Kasumi-1 (cell line): ENCODE data around the gene ZC3H12D.
A peak's percentile ranks its signal among the peaks of the same experiment; 100 is the strongest.

Experiments
- DNase-seq, 2 experiments: peaks; one replicate each; lab custom pipeline; 2025; lab: John Stamatoyannopoulos, UW

The ZC3H12D gene

GRCh38 chr6:149443411-149444181 is 41.2 kb downstream of the ZC3H12D start:
- DNase-seq, result no peak

DNA sequence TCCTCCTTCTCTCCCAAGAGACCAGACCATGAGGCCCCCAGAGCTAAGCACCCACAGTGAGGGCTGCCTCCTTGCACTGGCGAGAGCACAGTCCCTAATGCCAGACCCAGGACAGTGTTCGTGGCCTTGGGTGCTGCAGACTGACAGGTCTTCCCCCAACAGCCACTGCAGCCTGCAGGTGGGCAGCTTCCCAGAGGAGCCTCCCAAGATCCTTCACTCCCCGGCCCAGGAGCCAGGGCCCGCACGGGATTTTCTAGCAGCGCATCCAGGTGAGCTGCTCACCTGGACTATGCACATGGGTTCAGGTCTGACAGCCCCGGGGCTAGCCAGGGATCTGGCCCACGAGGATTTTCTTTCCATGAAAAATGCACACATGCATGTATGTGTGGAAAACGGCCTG is 43.1 kb downstream of the ZC3H12D start:
- no peak for DNase-seq

DNA sequence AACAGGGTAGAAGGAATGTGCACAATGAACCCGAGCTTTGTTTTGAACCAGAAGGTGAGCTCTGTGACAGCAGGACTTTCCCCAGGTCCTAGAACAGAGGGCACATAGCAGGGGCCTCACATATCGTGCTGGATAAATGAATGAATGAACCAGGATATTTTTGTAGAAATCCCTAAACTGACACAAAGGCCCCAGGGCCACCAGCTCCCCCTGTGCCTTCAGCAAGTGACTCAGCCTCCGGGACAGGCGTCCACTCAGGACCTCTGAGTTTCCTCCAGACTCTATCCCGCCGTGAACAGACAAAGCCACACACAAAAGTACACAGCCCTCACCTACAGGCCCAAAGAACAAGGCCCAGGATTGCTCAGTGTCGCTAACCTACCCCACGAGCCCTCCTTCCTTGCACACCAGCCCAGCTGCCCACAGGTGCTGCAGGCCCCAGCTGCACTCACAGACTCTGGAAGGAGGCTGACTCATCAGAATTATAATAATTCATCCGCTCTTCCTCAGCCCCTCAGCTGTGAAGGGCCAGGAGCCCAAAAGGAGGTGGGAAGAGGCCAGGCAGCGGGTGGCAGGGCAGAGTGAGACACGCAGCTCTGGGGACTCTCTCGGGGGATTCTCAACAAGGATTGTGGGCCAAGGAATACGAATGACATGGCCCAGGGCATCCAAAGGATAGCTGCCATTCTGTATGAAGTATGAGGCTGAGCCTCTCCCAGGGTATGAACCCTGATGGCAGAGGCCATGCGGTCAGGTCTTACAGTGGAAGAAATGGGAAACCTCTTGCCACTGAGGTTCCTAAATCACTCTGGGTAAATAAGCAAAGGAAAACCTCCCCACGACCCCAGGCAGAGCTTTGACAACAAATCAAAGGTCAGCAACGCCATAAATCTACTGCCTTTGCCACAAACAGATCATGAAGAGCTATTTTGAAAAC is 43.8 kb downstream of the ZC3H12D start:
- DNase-seq, result no peak

GRCh38 chr6:149439626-149440025 is 45.2 kb downstream of the ZC3H12D start:
- DNase-seq, result no peak

GRCh38 chr6:149438855-149439254 is 46.0 kb downstream of the ZC3H12D start:
- no peak for DNase-seq

- DNase-seq, result no peak
These were observed 47.6 kb downstream of the ZC3H12D start for GRCh38 chr6:149437212-149437611.

DNA sequence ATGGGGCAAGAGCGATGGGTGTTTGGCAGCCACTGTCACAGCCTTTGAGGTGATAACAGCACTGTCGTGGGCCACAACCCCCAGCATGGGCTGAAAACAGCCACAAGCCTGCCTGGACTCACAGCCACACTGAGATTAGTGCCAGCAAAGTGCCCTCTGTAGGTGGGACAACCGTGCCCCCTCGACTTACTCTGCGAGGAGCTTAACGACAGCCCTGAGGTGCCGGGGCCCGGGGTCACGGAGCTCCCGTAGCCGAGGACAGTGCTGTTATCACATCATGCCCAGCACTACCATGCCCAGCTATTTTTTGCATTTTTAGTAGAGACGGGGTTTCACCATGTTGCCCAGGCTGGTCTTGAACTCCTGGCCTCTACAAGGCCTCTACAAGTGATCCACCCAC is 48.2 kb downstream of the ZC3H12D start:
- DNase-seq, result no peak

DNA sequence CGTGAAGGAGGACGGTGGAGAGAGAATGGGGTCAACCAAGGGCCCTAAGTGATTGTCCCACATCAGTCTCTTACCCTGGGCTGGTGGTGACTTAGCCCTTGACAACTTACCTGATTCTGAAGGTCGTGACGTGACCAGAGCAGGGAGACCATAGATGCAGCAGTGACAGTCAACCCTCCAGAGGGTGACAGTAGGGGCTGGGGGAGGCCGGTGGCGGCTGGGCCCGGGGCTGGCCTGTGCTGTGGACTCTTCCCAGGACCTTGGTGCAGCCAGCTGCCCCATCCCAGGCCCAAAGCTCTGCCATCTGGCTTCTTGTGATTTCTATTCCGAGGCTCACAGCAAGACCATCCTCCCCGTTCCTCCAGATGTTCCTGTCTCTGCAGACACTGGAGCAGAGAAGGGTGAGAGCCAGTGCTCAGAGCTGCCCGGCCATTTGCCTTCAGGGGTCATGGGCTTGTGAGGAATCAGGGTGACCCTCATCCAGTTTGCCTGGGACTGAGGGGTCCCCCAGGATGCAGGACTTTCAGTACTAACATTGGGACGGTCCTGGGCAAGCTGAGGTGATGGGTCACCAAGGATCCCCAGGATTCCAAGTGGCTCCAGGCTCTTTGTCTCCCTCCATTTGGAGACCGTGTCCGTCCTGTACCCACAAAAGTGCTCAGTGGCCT is 48.8 kb downstream of the ZC3H12D start:
- no peak for DNase-seq

DNA sequence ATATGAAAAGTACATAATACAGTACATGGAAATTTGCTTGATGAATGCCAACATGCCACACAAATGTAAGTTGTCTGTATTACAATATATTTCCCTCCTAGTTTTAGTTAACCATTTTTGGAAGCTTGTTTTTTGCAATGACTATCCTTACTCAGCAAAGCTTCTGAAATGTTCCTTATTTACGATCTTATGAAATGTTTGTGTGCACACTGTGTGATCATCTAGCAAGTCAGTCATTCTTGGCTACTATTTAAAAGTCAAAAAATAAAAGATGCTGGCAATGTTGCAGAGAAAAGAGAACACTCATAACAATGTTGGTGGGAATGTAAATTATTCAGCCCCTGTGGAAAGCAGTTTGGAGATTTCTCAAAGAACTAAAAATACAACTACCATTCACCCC is 50.9 kb downstream of the ZC3H12D start:
- DNase-seq, result no peak

DNA sequence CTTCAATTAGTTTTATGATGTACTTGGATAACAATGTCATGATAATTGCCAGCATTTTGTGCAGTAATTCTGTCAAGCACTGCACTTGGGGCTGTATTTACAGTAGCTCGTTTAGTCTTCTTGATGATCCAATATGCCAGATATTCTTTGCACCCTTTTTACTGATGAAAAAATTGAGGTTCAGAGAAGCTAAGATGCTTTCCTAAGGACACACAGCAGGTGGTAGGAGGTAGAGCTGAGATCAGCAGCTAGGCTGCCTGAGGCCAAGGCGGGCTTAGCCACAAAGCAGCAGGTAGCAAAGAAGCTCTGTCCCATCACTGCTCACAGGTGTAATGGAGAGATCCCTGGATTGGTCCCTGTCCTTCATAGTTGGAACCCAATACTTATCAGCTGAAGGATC is 51.4 kb downstream of the ZC3H12D start:
- DNase-seq, result no peak

DNA sequence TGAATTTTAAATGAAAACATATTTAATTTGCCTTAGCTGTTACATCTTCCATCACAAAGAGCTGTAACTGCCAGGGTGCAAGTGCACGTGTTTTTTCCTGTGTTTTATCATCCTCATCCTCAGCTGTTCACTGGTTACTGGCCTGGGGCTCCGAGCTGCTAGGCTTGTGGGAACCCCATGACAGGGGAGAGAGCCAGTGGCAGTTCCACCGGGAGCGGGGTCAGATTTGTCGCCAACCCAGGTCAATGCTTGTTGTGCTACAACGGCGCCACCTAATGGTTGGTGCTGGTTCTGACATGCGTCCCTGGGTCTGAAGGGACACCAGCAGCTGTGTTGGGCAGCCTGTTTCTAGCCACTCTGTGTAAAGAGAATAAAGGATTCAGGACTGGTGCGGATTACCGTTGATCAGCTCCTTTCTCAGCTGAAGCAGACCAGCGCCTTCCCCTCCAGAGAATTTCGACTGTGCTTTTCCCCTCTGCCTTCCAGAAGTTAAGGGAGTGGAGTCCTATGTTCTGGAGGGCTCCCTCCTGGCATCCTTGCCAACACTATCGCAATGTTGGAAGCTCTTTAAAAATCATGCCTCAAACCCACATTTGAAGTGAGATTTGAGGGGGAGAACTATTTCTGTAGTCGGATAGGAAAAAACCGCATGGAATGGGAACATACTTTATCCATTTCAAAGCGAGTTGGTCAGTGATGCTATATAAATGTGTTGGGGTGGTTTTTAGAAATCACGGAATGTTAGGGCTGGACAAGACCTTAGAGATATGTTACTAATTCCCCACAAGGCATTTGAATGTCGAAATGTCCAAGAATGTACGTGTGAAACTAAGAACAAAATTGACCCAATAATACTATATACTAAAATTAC is 52.7 kb downstream of the ZC3H12D start:
- DNase-seq, result peak; percentile 78 to 83

- no peak for DNase-seq
These were observed 55.1 kb downstream of the ZC3H12D start for GRCh38 chr6:149429427-149430360.

DNA sequence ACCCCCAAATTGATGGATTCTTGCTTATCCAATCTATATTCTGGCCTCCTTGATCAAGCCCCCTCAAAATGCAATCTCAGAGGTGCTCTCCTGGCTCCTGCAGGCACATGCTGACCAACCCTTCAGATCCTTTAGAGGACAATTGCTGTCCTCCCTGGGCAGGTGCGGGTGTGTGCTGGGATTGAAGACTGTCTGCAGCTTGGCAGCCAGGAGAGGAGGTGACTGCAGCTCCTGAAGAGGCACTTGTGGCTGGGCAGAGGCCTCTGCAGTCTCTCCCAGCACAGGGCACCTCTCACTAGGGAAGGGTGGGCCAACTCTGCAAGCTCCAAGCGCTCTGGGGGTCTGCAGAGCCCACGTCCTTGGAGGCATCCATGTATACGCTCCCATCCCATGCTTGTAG is 56.2 kb downstream of the ZC3H12D start:
- no peak for DNase-seq

GRCh38 chr6:149425754-149426153 is 59.1 kb downstream of the ZC3H12D start:
- no peak for DNase-seq

DNA sequence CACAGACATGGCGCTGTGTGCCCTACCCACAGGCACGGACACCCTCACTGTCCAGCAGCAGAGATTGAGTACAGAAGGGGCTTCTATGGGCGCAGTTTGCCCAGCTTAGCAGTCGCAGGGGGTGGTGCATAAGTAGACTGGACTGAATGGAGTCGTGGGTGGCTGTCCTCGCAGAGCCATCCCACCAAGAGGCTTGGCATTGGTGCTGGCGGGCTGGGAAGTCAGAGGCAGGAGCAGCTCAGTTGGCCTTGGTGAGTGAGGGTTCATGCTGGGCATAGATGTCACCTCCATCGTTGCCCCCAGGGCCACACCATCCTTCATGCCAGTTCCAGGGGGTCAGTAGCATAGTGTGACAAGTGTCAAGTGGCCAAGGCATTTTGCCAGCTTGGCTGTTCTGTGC is 59.6 kb downstream of the ZC3H12D start:
- no peak for DNase-seq

DNA sequence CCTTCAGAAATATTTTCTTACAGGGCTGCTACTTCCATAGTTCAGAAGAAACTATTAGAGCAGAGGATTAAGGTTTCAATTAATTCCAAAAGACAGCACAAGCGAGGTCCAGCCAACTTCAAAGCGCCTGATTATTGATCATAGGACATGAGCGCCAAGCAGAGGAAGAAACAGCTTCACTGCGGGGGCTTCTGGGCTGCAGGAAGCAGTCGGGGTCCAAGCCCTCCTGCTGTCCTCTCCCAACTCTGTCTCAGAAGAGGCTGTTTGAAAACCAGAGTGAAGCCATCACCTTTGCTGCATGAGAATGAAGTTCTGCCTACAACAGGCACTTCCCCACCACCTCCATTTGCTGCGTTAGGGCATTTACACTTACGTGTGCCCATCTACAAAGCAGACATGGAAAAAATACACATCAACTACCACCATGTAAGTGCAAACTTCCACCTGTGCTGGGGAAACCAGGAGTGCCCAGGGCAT is 60.8 kb downstream of the ZC3H12D start:
- DNase-seq, result no peak

DNA sequence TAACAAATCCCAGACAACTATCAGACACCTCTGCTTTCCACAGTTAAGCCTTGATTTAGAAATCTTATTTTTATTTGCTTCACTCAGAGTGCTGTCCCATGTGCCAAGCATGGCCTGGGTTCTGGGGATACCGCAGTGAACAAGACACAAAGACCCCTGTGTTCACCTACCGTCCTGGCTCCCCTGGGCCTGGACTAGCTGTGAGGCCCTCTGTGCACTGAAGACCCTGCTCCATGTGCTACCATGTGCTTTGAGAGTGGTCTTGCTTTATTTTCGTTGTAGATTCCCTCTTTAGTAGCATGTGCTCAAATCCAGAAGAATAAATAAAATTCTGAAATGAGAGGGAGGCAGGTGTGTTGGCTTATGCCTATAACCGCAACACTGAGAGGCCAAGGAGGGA is 62.2 kb downstream of the ZC3H12D start:
- DNase-seq, result no peak

GRCh38 chr6:149421132-149421531 is 63.7 kb downstream of the ZC3H12D start:
- no peak for DNase-seq

- DNase-seq, result no peak
These were observed 65.0 kb downstream of the ZC3H12D start for GRCh38 chr6:149419696-149420404.

GRCh38 chr6:149414821-149415220 is 70.0 kb downstream of the ZC3H12D start:
- DNase-seq, result no peak
